Small intestine (tissue), 7 donors: ENCODE measurements around the gene PABPN1L. TPM values are rescaled to one million over a fixed set of nuclear protein-coding genes. Genes with fewer than 3 reads are reported as not detected.
"Not testable (repeated sequence)": the region's sequence is repeated elsewhere in the genome, so short reads cannot be mapped to it uniquely, and the experiment has no call there.

Source experiments
- DNase-seq, 2 donors: peaks; one replicate each; pipeline versions ENCODE4 v3.0.0 to v3.0.0-alpha.2; 2013
- FAIRE-seq: peaks from 2 replicates; lab custom pipeline; 2012; peaks lifted over from hg19 to GRCh38; lab: Jason Lieb, UNC
- H3K27ac ChIP-seq, 3 donors: one replicate each; pipeline ENCODE4 v1.5.1; 2013; ENCODE audit warnings: low read length in 2 of 3, mild to moderate bottlenecking in 2 of 3, control low read depth in 1 of 3, inconsistent platforms in 1 of 3, low read depth in 1 of 3, moderate library complexity in 1 of 3
- H3K27me3 ChIP-seq, 3 donors: one replicate each; pipeline ENCODE4 v1.6.1; 2013; ENCODE audit warnings: low read length in 3 of 3, inconsistent platforms in 1 of 3; ENCODE audit not compliant: control insufficient read depth in 3 of 3, insufficient read depth in 3 of 3
- H3K36me3 ChIP-seq, 3 donors: one replicate each; pipeline ENCODE4 v1.6.1; 2013; ENCODE audit warnings: low read length in 3 of 3, inconsistent platforms in 1 of 3, low read depth in 1 of 3, mild to moderate bottlenecking in 1 of 3, moderate library complexity in 1 of 3; ENCODE audit not compliant: control insufficient read depth in 3 of 3, insufficient read depth in 2 of 3
- H3K4me1 ChIP-seq, 3 donors: one replicate each; pipeline ENCODE4 v1.6.1; 2013; ENCODE audit warnings: low read length in 2 of 3, inconsistent platforms in 1 of 3, low read depth in 1 of 3, mild to moderate bottlenecking in 1 of 3, moderate library complexity in 1 of 3; ENCODE audit not compliant: control insufficient read depth in 3 of 3, insufficient read depth in 2 of 3
- H3K4me3 ChIP-seq, 3 donors: one replicate each; pipeline ENCODE4 v1.5.1; 2013; ENCODE audit warnings: low read length in 3 of 3, control low read depth in 1 of 3, inconsistent platforms in 1 of 3, low read depth in 1 of 3, mild to moderate bottlenecking in 1 of 3, moderate library complexity in 1 of 3
- H3K9me3 ChIP-seq, 2 donors: one replicate each; pipeline ENCODE4 v1.6.1; 2013; ENCODE audit warnings: low read depth in 1 of 2, low read length in 1 of 2; ENCODE audit not compliant: control insufficient read depth in 2 of 2, insufficient read depth in 1 of 2
- WGBS, 3 donors: extraction: QIAGEN DNeasy Blood & Tissue Kit; methylation state at CpG; one replicate each; pipeline ENCODE4 v1.1.7; 2013; 5-methylcytosine and 5-hydroxymethylcytosine counted together
- polyA plus RNA-seq, 4 donors: library from polyadenylated mRNA; stranded (reverse) in 3 of 4; unstranded in 1 of 4; fragments of 200-250 nt in 3 of 4; fragments of 120-200 nt in 1 of 4; gene quantifications; one replicate each; pipeline versions ENCODE4 v1.2.1 to v1.2.3, GENCODE V29; 2013
- donor health status: healthy with polysubstance abuse.
- donor health status: control.
- donor health status: control.
- donor health status: Bipolar disorder and iron deficiency.
- donor health status: healthy.

Gene PABPN1L
- polyA plus RNA-seq, 4 donors: 0.12 TPM; not detected in 3

DNA sequence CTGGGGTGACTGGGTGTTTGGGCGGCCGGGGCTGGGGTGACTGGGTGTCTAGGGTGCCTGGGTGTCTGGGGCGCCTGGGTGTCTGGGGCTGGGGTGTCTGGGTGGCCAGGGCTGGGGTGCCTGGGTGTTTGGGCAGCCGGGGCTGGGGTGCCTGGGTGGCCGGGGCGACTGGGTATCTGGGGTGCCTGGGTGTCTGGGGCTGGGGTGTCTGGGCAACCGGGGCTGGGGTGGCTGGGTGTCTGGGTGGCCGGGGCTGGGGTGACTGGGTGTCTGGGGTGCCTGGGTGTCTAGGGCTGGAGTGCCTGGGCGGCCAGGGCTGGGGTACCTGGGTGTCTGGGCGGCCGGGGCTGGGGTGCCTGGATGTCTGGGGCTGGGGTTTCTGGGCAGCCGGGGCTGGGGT lies 41.3 kb downstream of the PABPN1L start:
- FAIRE-seq: no peak
- 88 to 97% (median 93%) methylated on average over 5 to 12 of the region's 12 CpGs for WGBS, 3 donors

DNA sequence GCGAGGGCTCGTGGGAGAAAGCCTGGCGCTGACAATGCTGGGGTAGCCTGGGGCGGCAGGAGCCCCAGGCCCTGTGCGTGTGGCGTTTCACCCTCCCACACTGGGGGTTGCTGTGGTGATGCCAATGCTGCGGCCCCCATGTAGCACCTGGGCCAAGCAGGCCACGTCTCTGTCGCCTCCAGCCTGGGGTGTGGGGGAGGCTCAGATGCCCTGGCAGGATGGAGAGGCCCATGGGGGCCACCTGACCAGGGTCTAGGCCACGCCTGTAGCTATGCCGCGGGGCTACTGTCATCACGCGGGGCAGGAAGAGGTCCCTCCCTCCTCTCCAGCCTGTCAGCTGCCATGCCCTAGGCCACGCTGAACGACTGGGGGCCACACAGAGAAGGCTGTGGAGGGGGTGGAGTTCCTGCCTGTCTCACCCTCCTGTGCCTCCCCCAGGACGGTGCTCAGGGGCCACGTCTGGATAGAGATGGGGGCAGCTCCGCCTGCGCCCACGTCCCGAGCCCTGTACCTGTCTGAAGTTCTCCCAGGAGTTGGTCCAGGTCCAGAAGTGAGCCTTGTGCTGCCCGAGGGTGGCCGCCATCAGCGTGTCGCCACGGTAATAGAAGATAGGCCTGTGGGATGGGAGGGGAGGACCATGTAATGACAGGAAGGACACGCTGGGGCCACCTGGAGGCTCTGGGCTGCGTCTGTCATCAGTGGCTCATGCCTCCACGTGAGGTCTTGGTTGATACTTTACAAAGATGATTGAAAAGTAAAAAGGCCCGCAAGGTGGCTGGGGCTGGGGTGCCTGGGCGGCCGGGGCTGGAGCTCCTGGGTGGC lies 42.0 kb downstream of the PABPN1L start:
- peaks cover 0 to 2% (median 0%) of the 10 kb centered on the region in 3 donors for H3K4me1 ChIP-seq
- no peaks in the 10 kb centered on the region for H3K9me3 ChIP-seq
- H3K27me3 ChIP-seq: no peaks in the 10 kb centered on the region
- no peak overlapping the region for H3K27ac ChIP-seq
- 81 to 86% (median 85%) methylated on average over 33 of the region's 33 CpGs for WGBS, 3 donors
- DNase-seq (no peak), FAIRE-seq (no peak)
- H3K4me3 ChIP-seq: no peak overlapping the region
- peaks cover 0 to 79% (median 5%) of the 10 kb centered on the region in 3 donors for H3K36me3 ChIP-seq

More for the DNA sequence above, 41.3 kb downstream of the PABPN1L start:
- Histone ChIP-seq H3K9me3 (no peaks in the 10 kb centered on the region), H3K4me1 (peaks cover 0 to 2% (median 0%) of the 10 kb centered on the region in 3 donors), H3K36me3 (peaks cover 0 to 82% (median 5%) of the 10 kb centered on the region in 3 donors), H3K27me3 (no peaks in the 10 kb centered on the region), H3K27ac (no peak overlapping the region), H3K4me3 (no peak overlapping the region)
- DNase-seq: no peak

DNA sequence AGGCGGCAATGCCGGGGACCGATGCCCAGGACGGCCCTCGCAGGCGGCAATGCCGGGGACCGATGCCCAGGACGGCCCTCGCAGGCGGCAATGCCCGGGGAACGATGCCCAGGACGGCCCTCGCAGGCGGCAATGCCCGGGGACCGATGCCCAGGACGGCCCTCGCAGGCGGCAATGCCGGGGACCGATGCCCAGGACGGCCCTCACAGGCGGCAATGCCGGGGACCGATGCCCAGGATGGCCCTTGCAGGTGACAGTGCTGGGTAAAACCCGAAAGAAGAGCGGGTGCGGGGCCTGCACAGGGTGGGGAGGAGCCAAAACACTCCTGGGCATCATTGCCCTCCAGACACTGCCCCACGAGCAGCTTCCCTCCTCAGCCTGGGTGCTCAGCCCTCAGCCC lies 42.8 kb downstream of the PABPN1L start:
- 96 to 98% (median 97%) methylated on average over 15 to 30 of the region's 31 CpGs for WGBS, 3 donors
- not testable (repeated sequence) for FAIRE-seq

DNA sequence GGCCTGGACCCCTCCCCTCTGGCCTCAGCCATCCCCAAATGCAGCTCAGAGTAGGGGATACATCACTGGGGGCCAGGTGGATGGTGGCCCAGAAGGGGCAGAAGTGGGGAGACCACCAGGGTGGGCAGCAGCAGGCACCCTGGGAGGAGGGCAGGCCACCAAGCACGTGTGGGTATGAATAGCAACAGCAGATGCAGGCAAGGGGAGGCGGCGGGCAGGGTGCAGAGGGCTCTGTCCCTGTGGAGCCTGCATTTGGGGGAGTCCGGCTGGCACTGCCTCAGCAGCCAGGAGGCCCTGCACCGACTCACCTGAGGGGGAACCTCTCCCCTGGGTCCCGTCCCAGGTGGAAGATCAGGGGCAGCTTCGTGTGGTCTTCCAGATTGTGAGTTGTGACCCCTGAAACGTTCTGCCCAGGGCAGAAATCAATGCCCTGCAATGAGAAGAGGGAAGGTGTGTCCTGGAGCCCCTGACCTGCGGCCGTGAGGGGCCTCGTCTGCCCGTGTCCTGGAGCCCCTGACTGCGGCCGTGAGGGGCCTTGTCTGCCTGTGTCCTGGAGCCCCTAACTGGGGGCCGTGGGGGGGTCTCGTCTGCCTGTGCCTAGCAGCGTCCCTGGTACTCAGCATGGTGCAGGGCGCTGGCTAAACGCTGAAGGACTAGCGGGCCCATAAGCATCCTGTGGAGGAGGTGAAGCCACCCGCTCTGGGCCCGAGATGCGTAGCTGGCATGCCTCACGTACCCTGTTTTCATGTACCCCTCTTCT lies 44.0 kb downstream of the PABPN1L start:
- peaks cover 0 to 73% (median 5%) of the 10 kb centered on the region in 3 donors for H3K36me3 ChIP-seq
- no peaks in the 10 kb centered on the region for H3K27me3 ChIP-seq
- FAIRE-seq: no peak
- 91 to 94% (median 94%) methylated on average over 24 of the region's 24 CpGs for WGBS, 3 donors
- no peak for DNase-seq
- no peaks in the 10 kb centered on the region for H3K9me3 ChIP-seq
- peaks cover 0 to 2% (median 0%) of the 10 kb centered on the region in 3 donors for H3K4me1 ChIP-seq
- H3K27ac ChIP-seq: no peak overlapping the region
- H3K4me3 ChIP-seq: no peak overlapping the region

More for the DNA sequence above, 42.8 kb downstream of the PABPN1L start:
- not testable (repeated sequence) for H3K4me1 ChIP-seq, H3K9me3 ChIP-seq, H3K4me3 ChIP-seq, H3K27me3 ChIP-seq, H3K27ac ChIP-seq, DNase-seq
- H3K36me3 ChIP-seq: peaks cover 0 to 74% (median 5%) of the 10 kb centered on the region in 3 donors

DNA sequence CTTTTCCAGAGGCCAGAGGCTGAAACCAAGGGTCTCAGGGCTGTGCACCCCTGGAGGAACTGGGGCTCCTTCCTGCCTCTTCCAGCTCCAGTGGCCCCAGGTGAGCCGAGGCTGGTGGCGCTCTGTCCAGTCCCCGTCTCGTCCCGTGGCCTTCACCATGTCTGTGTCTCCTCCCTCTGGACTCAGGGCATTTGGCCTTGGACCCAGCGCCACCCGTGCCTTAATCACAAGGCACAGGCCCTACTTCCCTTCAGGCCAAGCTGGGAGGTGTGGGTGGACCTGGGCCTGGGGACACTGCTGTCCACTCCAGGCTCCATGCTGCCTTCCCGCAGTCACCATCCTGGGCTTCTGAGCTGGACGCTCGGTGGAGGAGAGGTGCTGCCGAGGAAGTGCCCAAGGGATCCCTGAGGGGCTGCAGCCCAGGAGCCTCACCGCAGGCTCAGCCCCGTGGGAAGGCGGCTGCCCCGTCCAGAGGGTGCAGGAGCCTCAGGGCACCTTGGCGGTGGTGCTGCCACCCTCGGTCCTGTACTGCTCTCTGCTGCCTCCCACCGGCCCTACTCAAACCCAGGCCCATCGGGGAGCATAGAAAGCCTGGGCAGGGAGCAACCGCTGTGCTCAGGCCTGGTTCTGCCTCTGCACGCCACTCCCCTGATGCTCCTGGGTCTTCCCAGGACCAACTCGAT lies 45.2 kb downstream of the PABPN1L start:
- H3K36me3 ChIP-seq: peaks cover 0 to 72% (median 5%) of the 10 kb centered on the region in 3 donors
- no peaks in the 10 kb centered on the region for H3K9me3 ChIP-seq
- FAIRE-seq (no peak), DNase-seq (no peak)
- 82 to 89% (median 86%) methylated on average over 19 to 22 of the region's 22 CpGs for WGBS, 3 donors
- no peaks in the 10 kb centered on the region for H3K27me3 ChIP-seq
- H3K4me3 ChIP-seq: no peak overlapping the region
- H3K4me1 ChIP-seq: no peaks in the 10 kb centered on the region
- no peak overlapping the region for H3K27ac ChIP-seq

DNA sequence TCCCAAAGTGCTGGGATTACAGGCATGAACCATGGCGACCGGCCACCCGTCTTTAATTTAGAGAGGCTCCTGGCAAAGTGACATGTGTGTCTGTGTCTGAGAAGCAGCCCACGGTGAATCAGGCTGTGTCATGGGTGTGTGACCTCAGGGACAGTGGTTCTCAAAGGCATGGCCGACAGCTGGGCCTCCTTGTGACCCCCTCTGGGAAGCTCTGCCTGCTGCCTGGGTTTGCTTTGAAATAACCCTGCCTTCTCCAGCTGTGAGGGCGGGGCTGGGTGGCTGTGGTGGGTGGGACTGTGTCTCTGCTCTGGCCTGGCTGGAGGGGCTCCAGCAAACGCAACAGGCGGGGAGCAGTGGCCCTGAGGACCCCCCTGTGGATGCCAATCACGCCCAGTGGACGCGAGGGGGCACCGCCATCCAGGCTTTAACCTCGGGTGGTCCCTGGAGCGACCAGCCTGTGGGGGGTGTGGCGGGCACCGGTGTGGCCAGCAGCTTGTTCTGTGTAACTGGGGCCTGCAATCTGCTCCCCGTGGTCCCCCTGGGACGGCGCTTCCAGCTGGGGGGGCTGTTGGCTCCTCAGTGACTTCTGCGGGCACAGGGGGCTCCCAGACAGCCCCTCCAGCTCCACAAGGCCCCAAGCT lies 46.0 kb downstream of the PABPN1L start:
- H3K4me3 ChIP-seq: no peak overlapping the region
- H3K36me3 ChIP-seq: peaks cover 0 to 67% (median 5%) of the 10 kb centered on the region in 3 donors
- no peaks in the 10 kb centered on the region for H3K9me3 ChIP-seq
- DNase-seq: no peak
- H3K27me3 ChIP-seq: no peaks in the 10 kb centered on the region
- no peak overlapping the region for H3K27ac ChIP-seq
- 79 to 91% (median 90%) methylated on average over 19 to 20 of the region's 20 CpGs for WGBS, 3 donors
- no peak for FAIRE-seq
- no peaks in the 10 kb centered on the region for H3K4me1 ChIP-seq

DNA sequence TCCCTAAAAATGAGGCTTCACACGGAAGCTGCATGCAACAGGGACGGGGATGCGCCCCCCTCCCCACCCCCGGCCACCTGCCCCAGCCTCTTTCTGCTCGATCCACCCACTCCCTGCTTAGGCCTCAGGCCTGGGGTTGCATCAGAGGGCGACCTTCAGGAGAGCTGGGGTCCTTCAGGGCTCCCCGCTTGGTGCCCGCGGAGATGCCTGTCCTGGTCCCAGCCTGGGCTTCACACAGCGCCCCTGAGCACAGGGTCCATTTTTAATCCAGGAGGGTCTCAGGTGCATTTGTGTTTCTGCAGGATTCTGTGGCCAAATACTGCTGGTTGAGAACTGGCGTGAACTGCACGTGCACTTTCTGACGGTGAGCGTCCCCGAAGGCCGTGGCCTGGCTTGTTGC lies 47.3 kb downstream of the PABPN1L start:
- Histone ChIP-seq H3K27me3 (no peaks in the 10 kb centered on the region), H3K27ac (no peak overlapping the region), H3K4me3 (no peak overlapping the region), H3K36me3 (peaks cover 0 to 57% (median 5%) of the 10 kb centered on the region in 3 donors), H3K4me1 (no peaks in the 10 kb centered on the region), H3K9me3 (no peaks in the 10 kb centered on the region)
- FAIRE-seq: no peak
- no peak for DNase-seq
- WGBS, 3 donors: 85 to 89% (median 89%) methylated on average over 16 of the region's 16 CpGs

DNA sequence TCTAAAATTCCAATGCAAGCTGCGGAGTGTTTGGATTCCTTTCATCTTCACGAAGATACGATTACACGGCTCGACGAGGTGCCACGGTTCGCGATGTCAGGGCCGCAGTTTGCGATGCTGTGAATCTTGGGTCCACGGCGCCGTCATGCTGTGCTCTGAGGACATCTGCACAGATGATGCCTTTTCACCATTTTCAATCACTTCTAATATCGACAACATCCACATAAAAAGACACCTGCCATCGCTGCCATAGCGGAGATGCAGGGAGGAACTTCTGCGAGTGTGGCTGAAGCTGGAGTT lies 47.9 kb downstream of the PABPN1L start:
- Histone ChIP-seq H3K9me3 (no peaks in the 10 kb centered on the region), H3K27me3 (no peaks in the 10 kb centered on the region), H3K4me1 (peaks cover 0 to under 1% (median 0%) of the 10 kb centered on the region in 3 donors), H3K27ac (no peak overlapping the region), H3K4me3 (no peak overlapping the region), H3K36me3 (peaks cover 0 to 52% (median 5%) of the 10 kb centered on the region in 3 donors)
- FAIRE-seq: no peak
- DNase-seq: no peak
- WGBS, 3 donors: 85 to 92% (median 89%) methylated on average over 18 of the region's 18 CpGs
